Effector memory CD4-positive, alpha-beta T cell (primary cell): ENCODE measurements around the gene GPC4.

Source experiments
- DNase-seq, 3 donors: peaks; one replicate each; pipeline ENCODE4 v3.0.0-alpha.2; 2020
- H3K27ac ChIP-seq: 2 replicates; pipeline ENCODE4 v1.7.0; 2013; ENCODE audit warnings: mild to moderate bottlenecking, low read length, moderate library complexity; ENCODE audit not compliant: insufficient read depth, poor library complexity, severe bottlenecking
- H3K27me3 ChIP-seq: replicated peaks from 2 replicates; pipeline ENCODE4 v1.7.0; 2013; ENCODE audit warnings: mild to moderate bottlenecking, low read length; ENCODE audit not compliant: insufficient read depth, control insufficient read depth, poor library complexity, severe bottlenecking
- H3K36me3 ChIP-seq: 2 replicates; pipeline ENCODE4 v1.7.0; 2013; ENCODE audit warnings: mild to moderate bottlenecking, low read length, moderate library complexity; ENCODE audit not compliant: control insufficient read depth, insufficient read depth
- H3K4me1 ChIP-seq: 2 replicates; pipeline ENCODE4 v1.7.0; 2013; ENCODE audit warnings: low read length, mild to moderate bottlenecking; ENCODE audit not compliant: control insufficient read depth, insufficient read depth, poor library complexity, severe bottlenecking
- H3K4me3 ChIP-seq: 2 replicates; pipeline ENCODE4 v1.7.0; 2013; ENCODE audit warnings: low read length, low read depth, mild to moderate bottlenecking; ENCODE audit not compliant: insufficient read depth, poor library complexity, severe bottlenecking
- H3K9me3 ChIP-seq: 2 replicates; pipeline ENCODE4 v1.7.0; 2013; ENCODE audit warnings: mild to moderate bottlenecking, low read length, moderate library complexity; ENCODE audit not compliant: control insufficient read depth

The GPC4 gene

GRCh38 chrX:133412665-133413064 lies 2.6 kb downstream of the GPC4 start:
- no peak for DNase-seq
- H3K27ac ChIP-seq, result no peak overlapping the region
- no peaks in the 10 kb centered on the region for H3K36me3 ChIP-seq
- H3K4me1 ChIP-seq, result no peaks in the 10 kb centered on the region
- H3K27me3 ChIP-seq, result no peaks in the 10 kb centered on the region
- no peak overlapping the region for H3K4me3 ChIP-seq
- H3K9me3 ChIP-seq, result no peaks in the 10 kb centered on the region

- no peaks in the 10 kb centered on the region for H3K27me3 ChIP-seq
- no peaks in the 10 kb centered on the region for H3K9me3 ChIP-seq
- H3K4me1 ChIP-seq, result no peaks in the 10 kb centered on the region
- H3K36me3 ChIP-seq, result no peaks in the 10 kb centered on the region
- DNase-seq, result no peak
- H3K4me3 ChIP-seq, result no peak overlapping the region
- H3K27ac ChIP-seq, result no peak overlapping the region
Measured at GRCh38 chrX:133412246-133412645, 3.0 kb downstream of the GPC4 start.

GRCh38 chrX:133410550-133410949 lies 4.7 kb downstream of the GPC4 start:
- no peaks in the 10 kb centered on the region for H3K9me3 ChIP-seq
- H3K27ac ChIP-seq, result no peak overlapping the region
- H3K27me3 ChIP-seq, result no peaks in the 10 kb centered on the region
- H3K36me3 ChIP-seq, result no peaks in the 10 kb centered on the region
- H3K4me3 ChIP-seq, result no peak overlapping the region
- no peaks in the 10 kb centered on the region for H3K4me1 ChIP-seq
- no peak for DNase-seq

GRCh38 chrX:133405498-133406185 lies 9.6 kb downstream of the GPC4 start:
- H3K4me1 ChIP-seq, result no peaks in the 10 kb centered on the region
- no peak overlapping the region for H3K27ac ChIP-seq
- no peak for DNase-seq
- H3K36me3 ChIP-seq, result no peaks in the 10 kb centered on the region
- no peaks in the 10 kb centered on the region for H3K27me3 ChIP-seq
- no peaks in the 10 kb centered on the region for H3K9me3 ChIP-seq
- no peak overlapping the region for H3K4me3 ChIP-seq

- H3K36me3 ChIP-seq, result no peaks in the 10 kb centered on the region
- H3K4me1 ChIP-seq, result no peaks in the 10 kb centered on the region
- no peak for DNase-seq
- no peaks in the 10 kb centered on the region for H3K9me3 ChIP-seq
- H3K4me3 ChIP-seq, result no peak overlapping the region
- H3K27me3 ChIP-seq, result no peaks in the 10 kb centered on the region
- H3K27ac ChIP-seq, result no peak overlapping the region
Measured at GRCh38 chrX:133403984-133404383, 11.3 kb downstream of the GPC4 start.

GRCh38 chrX:133402830-133403625 lies 12.3 kb downstream of the GPC4 start:
- DNase-seq, result no peak
- no peak overlapping the region for H3K27ac ChIP-seq
- no peaks in the 10 kb centered on the region for H3K9me3 ChIP-seq
- H3K36me3 ChIP-seq, result no peaks in the 10 kb centered on the region
- H3K4me3 ChIP-seq, result no peak overlapping the region
- no peaks in the 10 kb centered on the region for H3K4me1 ChIP-seq
- H3K27me3 ChIP-seq, result no peaks in the 10 kb centered on the region

- no peak for DNase-seq
Measured at GRCh38 chrX:133402042-133402453, 13.2 kb downstream of the GPC4 start.

GRCh38 chrX:133401536-133401935 lies 13.8 kb downstream of the GPC4 start:
- H3K4me3 ChIP-seq, result no peak overlapping the region
- DNase-seq, result no peak
- H3K27me3 ChIP-seq, result no peaks in the 10 kb centered on the region
- no peaks in the 10 kb centered on the region for H3K36me3 ChIP-seq
- no peaks in the 10 kb centered on the region for H3K9me3 ChIP-seq
- H3K27ac ChIP-seq, result no peak overlapping the region
- no peaks in the 10 kb centered on the region for H3K4me1 ChIP-seq

More at GRCh38 chrX:133402042-133402453, 13.2 kb downstream of the GPC4 start:
- no peaks in the 10 kb centered on the region for H3K4me1 ChIP-seq
- no peak overlapping the region for H3K27ac ChIP-seq
- H3K27me3 ChIP-seq, result no peaks in the 10 kb centered on the region
- H3K9me3 ChIP-seq, result no peaks in the 10 kb centered on the region
- H3K4me3 ChIP-seq, result no peak overlapping the region
- no peaks in the 10 kb centered on the region for H3K36me3 ChIP-seq

- H3K27ac ChIP-seq, result no peak overlapping the region
- no peaks in the 10 kb centered on the region for H3K36me3 ChIP-seq
- H3K4me1 ChIP-seq, result no peaks in the 10 kb centered on the region
- no peaks in the 10 kb centered on the region for H3K9me3 ChIP-seq
- no peaks in the 10 kb centered on the region for H3K27me3 ChIP-seq
- H3K4me3 ChIP-seq, result no peak overlapping the region
- no peak for DNase-seq
Measured at GRCh38 chrX:133399411-133399810, 15.9 kb downstream of the GPC4 start.

- Histone ChIP-seq H3K27ac (no peak overlapping the region), H3K4me1 (no peaks in the 10 kb centered on the region), H3K36me3 (no peaks in the 10 kb centered on the region), H3K9me3 (no peaks in the 10 kb centered on the region), H3K4me3 (no peak overlapping the region), H3K27me3 (no peaks in the 10 kb centered on the region)
- no peak for DNase-seq
Measured at GRCh38 chrX:133394765-133395164, 20.5 kb downstream of the GPC4 start.
